Colonic mucosa (tissue), 4 donors: Measurements from ENCODE around the gene GRM8. TPM values are rescaled to one million over a fixed set of nuclear protein-coding genes. Genes with fewer than 3 reads are reported as not detected.

ENCODE experiments used
- DNase-seq: peaks from one replicate; pipeline ENCODE4 v3.0.0-alpha.2; 2020
- H3K27ac ChIP-seq: fragments of 200-600 bp; one replicate; pipeline ENCODE4 v1.8.0; 2021
- H3K27me3 ChIP-seq: fragments of 200-600 bp; one replicate; pipeline ENCODE4 v1.8.0; 2021
- H3K36me3 ChIP-seq: fragments of 200-600 bp; one replicate; pipeline ENCODE4 v1.8.0; 2021
- H3K4me1 ChIP-seq: fragments of 200-600 bp; one replicate; pipeline ENCODE4 v1.8.0; 2021; ENCODE audit warnings: mild to moderate bottlenecking
- H3K4me3 ChIP-seq: fragments of 200-600 bp; one replicate; pipeline ENCODE4 v1.8.0; 2021
- H3K9ac ChIP-seq, 2 donors: one replicate each; pipeline ENCODE4 v1.7.0; 2013; ENCODE audit warnings: control low read depth in 2 of 2, low read depth in 2 of 2, low read length in 2 of 2
- H3K9me3 ChIP-seq: fragments of 200-600 bp; one replicate; pipeline ENCODE4 v1.8.0; 2021
- CTCF ChIP-seq: fragments of 200-600 bp; IDR thresholded peaks from one replicate; pipeline ENCODE4 v1.8.0; 2022; ENCODE audit warnings: antibody characterized with exemption, mild to moderate bottlenecking
- intact Hi-C: fragments of 100-400 bp; cut with DNase I; formaldehyde crosslinking; loops from one replicate; pipeline ENCODE4 v1.14.1; 2022
- total RNA-seq, 2 donors: library from RNA; stranded (reverse); fragmentation: NEBNext Ultra II Directional in 1 of 2; extraction: Animal tissue kit (Norgen Biotek cat#: 25700) in 1 of 2; gene quantifications; one replicate each; pipeline ENCODE4 v1.2.1, GENCODE V29; 2021
- donor health status: healthy.
- donor health status: DM: no; HTN: no; CAD: no.
- donor health status: DM: no; HTN: no; CAD: no.

GRM8 gene
- total RNA-seq, 2 donors from 2014 or later: 2.2 to 2.5 TPM

GRCh38 chr7:126557271-126557670 is 695.5 kb downstream of the GRM8 start:
- Histone ChIP-seq H3K36me3 (no peaks in the 10 kb centered on the region), H3K9ac (no peak overlapping the region), H3K4me1 (no peaks in the 10 kb centered on the region), H3K4me3 (no peak overlapping the region), H3K27ac (no peak overlapping the region), H3K9me3 (no peaks in the 10 kb centered on the region), H3K27me3 (no peaks in the 10 kb centered on the region)
- intact Hi-C loops: no loop called here
- DNase-seq: no peak
- no peak for TF ChIP-seq CTCF

GRCh38 chr7:126541406-126541805 is 711.3 kb downstream of the GRM8 start:
- Histone ChIP-seq H3K4me1 (no peaks in the 10 kb centered on the region), H3K27me3 (no peaks in the 10 kb centered on the region), H3K27ac (no peak overlapping the region), H3K36me3 (no peaks in the 10 kb centered on the region), H3K9ac (no peak overlapping the region), H3K4me3 (no peak overlapping the region), H3K9me3 (no peaks in the 10 kb centered on the region)
- no peak for DNase-seq
- TF ChIP-seq CTCF: no peak
- intact Hi-C loops: no loop called here

GRCh38 chr7:126535176-126535575 is 717.6 kb downstream of the GRM8 start:
- Histone ChIP-seq H3K27ac (no peak overlapping the region), H3K4me1 (no peaks in the 10 kb centered on the region), H3K4me3 (no peak overlapping the region), H3K36me3 (no peaks in the 10 kb centered on the region), H3K27me3 (no peaks in the 10 kb centered on the region), H3K9ac (no peak overlapping the region), H3K9me3 (no peaks in the 10 kb centered on the region)
- no peak for DNase-seq
- intact Hi-C loops: no loop called here
- no peak for TF ChIP-seq CTCF

- H3K27me3 ChIP-seq: no peaks in the 10 kb centered on the region
- H3K9ac ChIP-seq: no peak overlapping the region
- no peaks in the 10 kb centered on the region for H3K4me1 ChIP-seq
- no peaks in the 10 kb centered on the region for H3K9me3 ChIP-seq
- DNase-seq: no peak
- intact Hi-C loops: no loop called here
- no peak overlapping the region for H3K4me3 ChIP-seq
- H3K36me3 ChIP-seq: no peaks in the 10 kb centered on the region
- H3K27ac ChIP-seq: no peak overlapping the region
- TF ChIP-seq CTCF: no peak
These were observed 719.0 kb downstream of the GRM8 start for GRCh38 chr7:126533715-126534114.

GRCh38 chr7:126529833-126530232 is 722.9 kb downstream of the GRM8 start:
- H3K4me3 ChIP-seq: no peak overlapping the region
- DNase-seq: no peak
- no peak overlapping the region for H3K27ac ChIP-seq
- no peaks in the 10 kb centered on the region for H3K4me1 ChIP-seq
- no peaks in the 10 kb centered on the region for H3K27me3 ChIP-seq
- no peak overlapping the region for H3K9ac ChIP-seq
- H3K36me3 ChIP-seq: no peaks in the 10 kb centered on the region
- no peak for TF ChIP-seq CTCF
- intact Hi-C loops: no loop called here
- H3K9me3 ChIP-seq: no peaks in the 10 kb centered on the region

- no peak for DNase-seq
- intact Hi-C loops: no loop called here
- H3K9ac ChIP-seq: no peak overlapping the region
- no peaks in the 10 kb centered on the region for H3K36me3 ChIP-seq
- H3K27me3 ChIP-seq: no peaks in the 10 kb centered on the region
- H3K27ac ChIP-seq: no peak overlapping the region
- H3K9me3 ChIP-seq: no peaks in the 10 kb centered on the region
- no peak overlapping the region for H3K4me3 ChIP-seq
- no peaks in the 10 kb centered on the region for H3K4me1 ChIP-seq
- TF ChIP-seq CTCF: no peak
These were observed 723.5 kb downstream of the GRM8 start for GRCh38 chr7:126529254-126529653.
